HG02870 (cell line): Measurements from ENCODE around the gene MPRIP.

Source experiments
- ATAC-seq: cut with Tn5 transposase; IDR thresholded peaks from one replicate; pipeline ENCODE4 v1.9.1; 2021; ENCODE audit warnings: mild to moderate bottlenecking, moderate library complexity; ENCODE audit not compliant: unreplicated experiment

Gene MPRIP

DNA sequence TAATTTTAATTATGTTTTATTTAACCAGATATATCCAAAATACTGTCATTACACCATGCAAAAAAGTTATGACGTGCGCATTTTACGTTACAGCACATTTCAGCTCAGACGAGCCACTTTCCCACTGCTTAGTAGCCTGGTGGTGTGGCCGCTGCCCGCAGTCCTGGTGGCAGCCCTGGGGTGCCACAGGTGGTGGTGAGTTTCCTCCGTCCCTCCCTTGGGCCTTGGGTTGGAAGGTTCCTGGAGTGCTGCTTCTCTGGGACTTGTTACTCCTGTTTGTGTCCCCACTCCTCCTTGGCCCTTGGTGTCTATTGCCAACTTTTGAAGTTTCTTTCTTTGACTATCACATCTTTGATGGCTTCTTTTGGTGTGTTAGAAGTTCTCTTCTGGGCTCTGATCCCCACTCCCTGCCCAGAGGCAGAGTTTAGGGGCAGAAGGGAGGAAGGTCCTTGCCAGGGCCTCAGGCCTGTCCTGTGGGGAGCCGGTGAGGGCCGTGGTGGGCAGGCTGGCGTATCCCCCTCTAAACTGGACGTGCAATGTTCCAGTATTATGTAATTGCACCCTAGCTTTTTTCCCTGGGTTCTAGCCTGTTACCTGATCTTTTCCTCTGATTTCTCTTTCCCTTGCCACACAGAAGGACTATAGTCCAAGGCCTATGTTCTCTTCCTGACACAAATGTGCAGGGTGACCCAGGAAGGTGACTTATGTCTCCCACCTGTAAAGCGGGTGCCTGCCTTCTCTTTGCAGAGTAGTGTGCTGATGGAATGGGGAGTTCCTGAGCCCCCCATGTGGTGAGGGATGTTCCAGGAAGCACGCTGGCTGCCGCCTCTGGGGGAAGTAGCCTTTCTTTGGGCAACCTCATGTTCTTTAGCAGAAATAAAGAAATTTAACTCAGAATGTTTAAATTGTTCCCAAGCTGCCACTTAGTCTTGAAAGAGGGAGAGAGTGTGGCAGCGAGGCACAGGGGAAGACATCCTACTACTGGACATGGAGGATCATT lies 8.4 kb downstream of the MPRIP start:
- ATAC-seq: no peak

DNA sequence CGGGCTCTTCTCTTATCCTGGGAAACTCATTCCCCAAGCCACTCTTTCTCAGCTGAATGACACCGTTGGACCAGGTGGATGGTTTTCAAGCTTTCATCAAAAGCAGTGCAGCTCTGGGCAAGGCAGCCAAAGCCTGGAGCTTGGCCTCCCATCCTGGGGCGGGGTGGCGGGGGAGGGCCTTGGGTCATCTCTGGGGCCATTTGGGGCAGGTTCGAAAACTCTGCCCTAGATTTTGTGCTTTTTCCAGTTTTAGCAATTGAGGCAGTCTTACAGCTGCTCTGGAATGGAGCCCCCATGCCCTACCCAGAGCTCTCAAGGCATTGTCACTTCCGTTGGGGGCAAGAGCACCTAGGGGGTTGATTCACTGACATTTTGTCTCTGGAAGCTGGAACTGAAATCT lies 9.1 kb downstream of the MPRIP start:
- ATAC-seq: no peak

GRCh38 chr17:17051791-17052461 lies 9.7 kb downstream of the MPRIP start:
- ATAC-seq: no peak

DNA sequence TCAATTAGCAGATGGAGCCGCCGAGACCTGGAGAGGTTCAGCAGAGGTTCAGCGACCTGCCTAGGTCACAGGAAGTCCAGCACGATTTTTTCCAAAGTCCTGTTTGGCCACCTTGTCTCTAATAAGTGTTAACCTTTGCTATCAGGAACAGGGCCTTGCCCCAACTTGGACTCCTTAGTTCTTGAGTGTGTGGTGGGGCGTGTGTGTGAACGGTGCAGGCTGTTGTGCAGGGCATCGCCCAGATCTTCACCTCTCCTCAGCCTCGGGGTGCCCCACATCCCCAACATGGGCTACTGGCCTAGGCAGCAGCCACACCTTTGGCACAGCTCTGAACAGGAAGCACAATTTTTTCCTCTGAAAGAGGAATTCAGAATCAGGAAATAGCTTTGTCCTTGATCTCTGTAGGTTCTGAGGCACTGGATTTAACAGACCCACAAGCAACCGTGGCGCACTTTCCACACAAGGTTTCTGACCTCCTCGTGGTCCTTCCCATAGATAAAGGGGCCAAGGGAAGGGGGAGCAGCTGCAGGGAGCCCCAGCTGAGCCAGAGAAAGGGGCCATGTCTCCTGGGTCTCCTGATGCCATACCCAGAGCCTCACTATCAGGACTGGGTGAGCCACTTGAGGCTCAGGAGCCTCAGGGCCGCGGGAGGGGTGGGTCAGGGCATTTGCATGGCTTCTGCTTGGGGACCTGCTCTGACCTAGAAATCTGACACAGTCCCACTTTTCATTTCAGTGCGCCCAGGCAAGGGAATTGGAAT lies 10.4 kb downstream of the MPRIP start:
- ATAC-seq: no peak

GRCh38 chr17:17053446-17054379 lies 11.5 kb downstream of the MPRIP start:
- ATAC-seq: no peak

DNA sequence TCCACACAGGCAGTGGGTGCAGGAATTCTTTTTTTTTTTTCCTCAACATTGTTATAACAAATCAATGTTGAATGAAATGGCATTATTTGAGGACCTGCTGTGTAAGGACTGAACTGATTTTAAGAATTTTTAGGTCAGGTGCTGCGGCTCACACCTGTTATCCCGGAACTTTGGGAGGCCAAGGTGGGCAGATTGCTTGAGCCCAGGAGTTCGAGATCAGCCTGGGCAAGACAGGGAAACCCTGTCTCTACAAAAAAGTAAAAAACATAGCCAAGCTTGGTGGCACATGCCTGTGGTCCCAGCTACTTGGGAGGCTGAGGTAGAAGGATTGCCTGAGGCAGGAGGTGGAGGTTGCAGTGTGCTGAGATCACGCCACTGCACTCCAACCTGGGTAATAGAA lies 12.4 kb downstream of the MPRIP start:
- no peak for ATAC-seq

GRCh38 chr17:17055286-17056155 lies 13.3 kb downstream of the MPRIP start:
- ATAC-seq: no peak

- ATAC-seq: no peak
Measured at GRCh38 chr17:17056156-17056539, 13.9 kb downstream of the MPRIP start.

- no peak for ATAC-seq
Measured at GRCh38 chr17:17057057-17057551, 14.8 kb downstream of the MPRIP start.

- no peak for ATAC-seq
Measured at GRCh38 chr17:17058304-17058703, 16.0 kb downstream of the MPRIP start.

GRCh38 chr17:17059301-17059890 lies 17.1 kb downstream of the MPRIP start:
- no peak for ATAC-seq

DNA sequence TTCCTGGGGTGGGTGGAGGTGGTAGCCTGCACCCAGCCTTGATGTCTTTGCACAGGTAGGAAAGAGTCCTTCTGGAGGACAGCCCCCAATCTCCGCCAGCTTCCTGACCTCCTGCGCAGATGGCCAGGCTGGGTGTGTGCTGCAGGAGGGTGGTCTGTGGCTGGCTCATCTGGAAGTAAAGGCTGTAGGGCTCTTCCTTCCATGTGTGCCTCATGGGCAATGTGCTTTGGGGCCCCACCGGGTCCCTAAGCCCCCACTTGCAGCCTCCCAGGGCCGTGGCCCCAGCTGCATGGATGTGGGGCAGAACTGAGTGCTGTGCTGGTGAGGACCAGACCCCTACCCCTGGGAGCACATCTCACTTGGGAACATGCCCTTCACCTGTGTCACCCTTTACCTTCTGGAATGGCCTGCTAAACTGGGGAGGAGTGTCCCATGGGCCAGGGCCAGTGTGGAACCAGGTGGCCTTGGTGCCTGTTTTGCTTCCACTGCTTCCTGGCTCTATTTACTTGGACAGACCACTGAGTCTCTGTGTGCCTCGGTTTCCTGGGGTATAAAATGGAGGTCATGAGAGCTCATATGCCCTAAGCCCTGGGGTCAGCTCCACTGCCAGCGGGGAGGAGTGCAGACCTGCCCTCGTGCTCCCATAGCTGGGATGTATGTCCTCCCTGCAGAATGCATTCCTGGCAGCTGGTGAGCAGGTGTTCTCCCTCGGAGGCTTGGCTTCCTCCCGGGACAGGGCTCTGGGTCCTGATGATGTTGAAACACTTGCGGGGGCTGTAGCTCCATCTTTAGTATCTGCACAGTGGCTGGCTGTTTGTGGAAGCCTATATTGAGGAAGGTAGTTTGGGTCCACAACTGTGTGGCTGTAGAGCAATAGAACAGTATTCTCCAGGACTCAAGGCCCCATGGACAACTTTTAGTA lies 18.0 kb downstream of the MPRIP start:
- ATAC-seq: no peak

- ATAC-seq: no peak
Measured at GRCh38 chr17:17060930-17061329, 18.7 kb downstream of the MPRIP start.

GRCh38 chr17:17061516-17061915 lies 19.3 kb downstream of the MPRIP start:
- ATAC-seq: no peak

GRCh38 chr17:17062356-17062755 lies 20.1 kb downstream of the MPRIP start:
- ATAC-seq: no peak

- ATAC-seq: no peak
Measured at GRCh38 chr17:17062866-17063265, 20.6 kb downstream of the MPRIP start.

GRCh38 chr17:17063546-17064122 lies 21.4 kb downstream of the MPRIP start:
- ATAC-seq: no peak
